Measurements from ENCODE around the gene SLF2.

Gene SLF2

DNA sequence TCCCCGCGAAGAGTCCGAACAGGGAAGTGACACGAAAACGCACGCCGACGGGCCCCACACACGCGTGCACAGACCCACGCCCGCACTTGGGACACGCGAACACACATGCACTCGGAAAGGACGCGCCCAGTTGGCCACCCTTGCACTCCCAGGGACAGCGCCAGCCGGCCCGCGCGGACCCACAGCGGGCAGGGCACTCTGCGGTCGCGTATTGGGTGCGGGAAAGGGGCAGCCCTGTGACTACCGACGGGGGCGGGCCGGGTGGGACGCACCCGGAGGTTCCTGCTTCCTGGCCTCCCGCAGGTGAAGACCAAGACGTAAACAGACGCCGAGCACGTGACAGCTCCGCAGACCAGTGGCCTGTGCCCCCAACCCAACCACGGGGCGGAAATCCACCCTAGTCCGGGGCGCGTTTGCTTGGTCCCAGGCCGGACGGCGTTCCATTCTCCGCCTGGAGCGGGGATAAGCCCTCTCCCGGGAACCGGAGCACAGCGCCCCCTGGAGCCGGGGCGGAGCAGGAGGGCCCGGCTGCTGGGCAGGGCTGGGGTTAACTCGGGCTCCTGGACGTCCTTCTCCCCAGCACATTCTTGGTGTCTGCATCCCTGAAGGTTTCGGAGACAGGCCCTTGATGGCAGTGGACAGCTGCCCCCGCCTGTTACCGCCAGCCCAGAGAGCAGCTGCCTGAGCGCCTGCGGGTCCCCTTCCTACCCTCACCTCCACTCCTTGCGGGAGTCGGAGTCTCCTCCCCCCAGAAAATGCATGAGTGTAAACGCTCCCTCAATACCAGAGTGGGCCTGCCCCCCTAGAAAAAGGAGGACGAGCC, 84.8 kb downstream of the SLF2 start:
- peak overlapping the region; percentile 78 for H3K4me3 ChIP-seq (ENCODE audit: low read length)
- DNase-seq (ENCODE audit: low read depth), result peak; percentile 79
- peak; percentile 84 for TF ChIP-seq CTCF (IDR thresholded peaks at IDR 0.05; ENCODE audit: insufficient read depth, low read depth, low read length, missing control alignments)

GRCh38 chr10:100998183-100998990, 85.6 kb downstream of the SLF2 start:
- no peak for TF ChIP-seq CTCF (IDR thresholded peaks at IDR 0.05; ENCODE audit: insufficient read depth, low read depth, low read length, missing control alignments)

DNA sequence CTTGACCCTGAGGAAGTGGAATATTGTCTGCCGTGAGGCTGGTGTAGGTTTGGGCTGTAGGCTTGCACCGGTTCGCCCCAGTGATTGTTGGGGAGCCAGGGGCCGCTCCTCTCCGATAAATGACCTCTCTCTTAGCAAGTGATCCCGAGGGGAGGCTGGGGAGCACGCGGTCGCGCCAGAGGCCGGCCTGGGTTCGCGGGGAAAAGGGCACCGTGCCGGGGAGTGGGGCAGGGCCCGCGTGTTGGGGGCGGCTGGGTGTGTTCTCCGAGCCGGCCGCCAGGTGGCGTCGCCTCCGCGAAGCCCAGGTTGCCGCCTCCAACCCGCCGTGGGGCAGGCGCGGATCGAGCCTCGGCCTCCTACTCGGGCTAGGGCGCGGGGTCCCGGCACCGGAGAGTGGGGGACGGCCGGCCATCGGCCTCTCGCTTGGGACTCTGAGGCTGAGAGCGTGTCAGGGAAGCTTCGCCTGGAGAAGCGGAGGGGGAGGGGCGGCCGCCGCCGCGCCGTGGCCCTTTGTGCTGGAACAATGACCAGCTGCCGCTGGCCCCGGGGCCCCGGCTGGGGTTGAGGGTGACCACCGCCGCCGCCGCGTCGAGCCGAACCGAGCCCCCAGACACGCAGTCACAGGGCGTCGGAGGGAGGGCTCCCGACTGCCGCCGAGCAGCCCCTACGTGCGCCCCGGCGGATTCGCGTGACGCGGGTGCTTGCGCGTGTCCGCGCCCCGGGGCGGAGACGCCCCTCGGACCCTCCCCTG, 86.4 kb downstream of the SLF2 start:
- TF ChIP-seq CTCF (IDR thresholded peaks at IDR 0.05; ENCODE audit: insufficient read depth, low read depth, low read length, missing control alignments), result peak; percentile 50
- peak; percentile 68 for DNase-seq (ENCODE audit: low read depth)
- peak overlapping the region; percentile 78 for H3K4me3 ChIP-seq (ENCODE audit: low read length)

More at GRCh38 chr10:100998183-100998990, 85.6 kb downstream of the SLF2 start:
- DNase-seq (ENCODE audit: low read depth), result peak; percentile 69
- peak overlapping the region; percentile 78 for H3K4me3 ChIP-seq (ENCODE audit: low read length)

DNA sequence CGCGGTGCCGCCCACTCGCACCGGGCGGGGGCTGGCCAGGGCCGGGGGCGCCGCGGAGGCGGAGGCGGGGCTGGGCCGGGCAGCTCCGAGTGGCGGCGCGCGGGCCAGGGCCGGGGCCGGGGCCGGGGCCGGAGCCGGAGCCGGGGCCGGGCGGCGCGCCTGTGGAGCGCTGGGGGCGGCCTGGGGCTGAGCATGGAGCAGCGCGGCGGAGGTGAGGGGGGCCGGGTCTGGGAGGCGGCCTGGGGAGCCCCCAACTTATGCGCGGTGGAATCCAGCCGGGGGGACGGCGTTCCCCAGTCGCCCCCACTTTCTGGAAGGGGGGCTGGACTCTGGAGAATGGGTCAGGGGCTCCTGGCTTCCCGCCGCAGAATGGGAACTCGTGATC, 87.0 kb downstream of the SLF2 start, which contains the start of gene LZTS2:
Gene LZTS2, plus strand, starts transcription at position 67 of the 385 bp plus-strand sequence. CDS start 2,731 bp downstream, outside the sequence.
- DNase-seq (ENCODE audit: low read depth), result no peak
- TF ChIP-seq CTCF (IDR thresholded peaks at IDR 0.05; ENCODE audit: insufficient read depth, low read depth, low read length, missing control alignments), result no peak
- peak within 1 kb of the TSS; percentile 80 for H3K4me3 ChIP-seq (ENCODE audit: low read length)

DNA sequence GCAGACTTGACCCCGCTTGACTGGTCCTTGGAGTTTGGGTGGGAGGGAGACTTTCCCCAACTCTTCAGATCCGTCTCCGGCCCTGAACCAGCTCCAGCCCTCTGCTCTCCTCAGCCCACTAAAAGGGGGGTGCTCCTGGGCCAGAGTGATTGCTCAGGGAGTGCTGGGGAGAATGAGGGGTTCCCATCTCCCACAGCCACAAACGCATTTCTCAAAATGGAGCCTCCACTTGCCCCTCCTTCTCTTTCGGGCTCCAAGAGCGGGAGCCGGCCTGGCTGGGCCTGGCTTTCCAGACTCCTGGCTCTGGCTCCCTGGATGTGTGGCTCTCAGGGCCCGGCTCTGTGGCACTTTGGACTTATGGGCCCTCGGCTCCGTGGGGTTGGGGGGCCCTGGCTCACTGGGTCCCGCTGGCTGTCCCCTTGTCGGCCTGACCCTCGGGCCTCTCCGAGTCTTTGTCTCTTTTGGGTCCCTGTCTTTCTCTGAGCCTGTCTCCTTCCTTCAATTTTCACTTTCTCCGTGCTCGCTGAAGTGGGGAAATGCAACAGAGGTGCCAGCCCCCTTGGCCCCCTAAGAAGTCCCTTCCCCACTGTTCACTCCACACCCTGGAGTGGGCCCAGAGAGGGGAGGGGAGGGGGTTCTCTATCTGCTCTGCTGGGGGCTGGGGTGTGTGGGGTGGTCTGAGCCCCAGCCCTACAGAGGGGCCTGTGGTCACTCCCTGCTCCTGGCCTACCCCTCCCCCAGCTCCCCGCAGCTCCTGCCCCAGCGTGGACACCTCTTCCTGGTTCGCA, 87.6 kb downstream of the SLF2 start:
- peak; percentile 32 for DNase-seq (ENCODE audit: low read depth)
- TF ChIP-seq CTCF (IDR thresholded peaks at IDR 0.05; ENCODE audit: insufficient read depth, low read depth, low read length, missing control alignments), result no peak
- peak overlapping the region; percentile 80 for H3K4me3 ChIP-seq (ENCODE audit: low read length)
